Karpas-422 (cell line): ENCODE measurements around the gene GALNT10. TPM values are rescaled to one million over a fixed set of nuclear protein-coding genes. Genes with fewer than 3 reads are reported as not detected.

Source experiments
- DNase-seq: peaks from one replicate; pipeline ENCODE4 v3.0.0-alpha.2; 2015
- H2AFZ ChIP-seq: fragments of 200-600 bp; sonication (generic); 2 replicates; pipeline ENCODE4 v1.6.1; 2014; ENCODE audit warnings: antibody characterized with exemption, low read length, mixed read lengths
- H3K27ac ChIP-seq: fragments of 200-600 bp; sonication (generic); 2 replicates; pipeline ENCODE4 v1.5.1; 2014; ENCODE audit warnings: mild to moderate bottlenecking, low read length, moderate library complexity
- H3K27me3 ChIP-seq: fragments of 200-600 bp; sonication (generic); 2 replicates; pipeline ENCODE4 v1.6.1; 2014; ENCODE audit warnings: low read length, mixed read lengths
- H3K36me3 ChIP-seq: fragments of 200-600 bp; sonication (generic); 2 replicates; pipeline ENCODE4 v1.6.1; 2014; ENCODE audit warnings: low read length, mixed read lengths; ENCODE audit not compliant: insufficient read depth
- H3K4me1 ChIP-seq: fragments of 200-600 bp; sonication (generic); 2 replicates; pipeline ENCODE4 v1.6.1; 2014; ENCODE audit warnings: mild to moderate bottlenecking, low read length, mixed read lengths
- H3K4me2 ChIP-seq: fragments of 200-600 bp; sonication (generic); 2 replicates; pipeline ENCODE4 v1.6.1; 2014; ENCODE audit warnings: low read length, low read depth, mild to moderate bottlenecking; ENCODE audit not compliant: poor library complexity, severe bottlenecking
- H3K4me3 ChIP-seq: fragments of 200-600 bp; sonication (generic); 2 replicates; pipeline ENCODE4 v1.5.1; 2014; ENCODE audit warnings: mild to moderate bottlenecking, antibody characterized with exemption, low read length, mixed read lengths
- H3K79me2 ChIP-seq: fragments of 200-600 bp; sonication (generic); 2 replicates; pipeline ENCODE4 v1.6.1; 2014; ENCODE audit warnings: mild to moderate bottlenecking, low read length, mixed read lengths
- H3K9ac ChIP-seq: fragments of 200-600 bp; sonication (generic); 2 replicates; pipeline ENCODE4 v1.6.0; 2014; ENCODE audit warnings: low read length
- H3K9me2 ChIP-seq: fragments of 200-600 bp; sonication (generic), shearing (Covaris generic); replicated peaks from 2 replicates; pipeline ENCODE4 v1.6.0; 2014; ENCODE audit warnings: mild to moderate bottlenecking, low read length, moderate library complexity; ENCODE audit not compliant: insufficient read depth
- H3K9me3 ChIP-seq: fragments of 300-700, 200-600 bp; sonication (generic); 2 replicates; pipeline ENCODE4 v1.6.1; 2014; ENCODE audit warnings: low read length, mixed read lengths
- H4K20me1 ChIP-seq: fragments of 200-600 bp; sonication (generic); 2 replicates; pipeline ENCODE4 v1.6.1; 2014; ENCODE audit warnings: mild to moderate bottlenecking, antibody characterized with exemption, low read length, low read depth; ENCODE audit not compliant: insufficient read depth
- total RNA-seq: library from RNA; depleted of rRNA; stranded (reverse); fragments of >200 nt; shearing (Covaris generic); gene quantifications from 2 replicates; pipeline ENCODE4 v1.2.3, GENCODE V29; 2014; ENCODE audit warnings: low replicate concordance

GALNT10 gene
- total RNA-seq, 1 experiment from 2014 or later: 3.6 TPM

- Histone ChIP-seq H3K79me2 (no peaks in the 10 kb centered on the region), H3K4me3 (no peak overlapping the region), H3K27ac (no peak overlapping the region), H3K9ac (no peak overlapping the region), H2AFZ (no peak overlapping the region), H3K9me3 (no peaks in the 10 kb centered on the region), H3K36me3 (no peaks in the 10 kb centered on the region), H3K27me3 (no peaks in the 10 kb centered on the region), H3K4me1 (no peaks in the 10 kb centered on the region), H3K4me2 (no peak overlapping the region), H3K9me2 (no peaks in the 10 kb centered on the region), H4K20me1 (no peaks in the 10 kb centered on the region)
- no peak for DNase-seq
These were observed 140.7 kb downstream of the GALNT10 start for GRCh38 chr5:154331232-154331631.

GRCh38 chr5:154331924-154332323 is 141.4 kb downstream of the GALNT10 start:
- Histone ChIP-seq H3K79me2 (no peaks in the 10 kb centered on the region), H3K27me3 (no peaks in the 10 kb centered on the region), H3K9me3 (no peaks in the 10 kb centered on the region), H3K4me3 (no peak overlapping the region), H4K20me1 (no peaks in the 10 kb centered on the region), H3K27ac (no peak overlapping the region), H3K9ac (no peak overlapping the region), H3K9me2 (no peaks in the 10 kb centered on the region), H2AFZ (no peak overlapping the region), H3K36me3 (no peaks in the 10 kb centered on the region), H3K4me2 (no peak overlapping the region), H3K4me1 (no peaks in the 10 kb centered on the region)
- no peak for DNase-seq

- no peaks in the 10 kb centered on the region for H4K20me1 ChIP-seq
- no peak overlapping the region for H3K27ac ChIP-seq
- H3K36me3 ChIP-seq: no peaks in the 10 kb centered on the region
- H3K4me2 ChIP-seq: no peak overlapping the region
- no peak for DNase-seq
- H3K9me2 ChIP-seq: no peaks in the 10 kb centered on the region
- H3K9ac ChIP-seq: no peak overlapping the region
- H3K9me3 ChIP-seq: no peaks in the 10 kb centered on the region
- H3K4me3 ChIP-seq: no peak overlapping the region
- H3K27me3 ChIP-seq: no peaks in the 10 kb centered on the region
- H2AFZ ChIP-seq: no peak overlapping the region
- H3K79me2 ChIP-seq: no peaks in the 10 kb centered on the region
- no peaks in the 10 kb centered on the region for H3K4me1 ChIP-seq
These were observed 141.9 kb downstream of the GALNT10 start for GRCh38 chr5:154332451-154332850.

GRCh38 chr5:154333016-154333415 is 142.5 kb downstream of the GALNT10 start:
- Histone ChIP-seq H3K9me2 (no peaks in the 10 kb centered on the region), H3K36me3 (no peaks in the 10 kb centered on the region), H2AFZ (no peak overlapping the region), H3K79me2 (no peaks in the 10 kb centered on the region), H3K9me3 (no peaks in the 10 kb centered on the region), H3K4me1 (no peaks in the 10 kb centered on the region), H3K4me3 (no peak overlapping the region), H4K20me1 (no peaks in the 10 kb centered on the region), H3K27ac (no peak overlapping the region), H3K27me3 (no peaks in the 10 kb centered on the region), H3K4me2 (no peak overlapping the region), H3K9ac (no peak overlapping the region)
- no peak for DNase-seq

- Histone ChIP-seq H2AFZ (no peak overlapping the region), H3K4me2 (no peak overlapping the region), H3K79me2 (no peaks in the 10 kb centered on the region), H3K4me1 (no peaks in the 10 kb centered on the region), H3K4me3 (no peak overlapping the region), H3K36me3 (no peaks in the 10 kb centered on the region), H3K27ac (no peak overlapping the region), H3K9me3 (no peaks in the 10 kb centered on the region), H4K20me1 (no peaks in the 10 kb centered on the region), H3K9me2 (no peaks in the 10 kb centered on the region), H3K27me3 (no peaks in the 10 kb centered on the region), H3K9ac (no peak overlapping the region)
- DNase-seq: no peak
These were observed 144.0 kb downstream of the GALNT10 start for GRCh38 chr5:154334406-154335064.

- no peaks in the 10 kb centered on the region for H3K36me3 ChIP-seq
- H3K27me3 ChIP-seq: no peaks in the 10 kb centered on the region
- H3K9me3 ChIP-seq: no peaks in the 10 kb centered on the region
- no peaks in the 10 kb centered on the region for H3K79me2 ChIP-seq
- no peaks in the 10 kb centered on the region for H4K20me1 ChIP-seq
- no peak overlapping the region for H3K27ac ChIP-seq
- DNase-seq: no peak
- no peak overlapping the region for H3K9ac ChIP-seq
- H3K4me2 ChIP-seq: no peak overlapping the region
- H3K4me3 ChIP-seq: no peak overlapping the region
- no peaks in the 10 kb centered on the region for H3K4me1 ChIP-seq
- H3K9me2 ChIP-seq: no peaks in the 10 kb centered on the region
- H2AFZ ChIP-seq: no peak overlapping the region
These were observed 144.5 kb downstream of the GALNT10 start for GRCh38 chr5:154335065-154335448.

GRCh38 chr5:154341620-154342019 is 151.1 kb downstream of the GALNT10 start:
- no peak overlapping the region for H3K9ac ChIP-seq

GRCh38 chr5:154342211-154342610 is 151.7 kb downstream of the GALNT10 start:
- Histone ChIP-seq H3K4me1 (no peaks in the 10 kb centered on the region), H3K79me2 (no peaks in the 10 kb centered on the region), H3K9me3 (no peaks in the 10 kb centered on the region), H2AFZ (no peak overlapping the region), H3K4me2 (no peak overlapping the region), H4K20me1 (no peaks in the 10 kb centered on the region), H3K9me2 (no peaks in the 10 kb centered on the region), H3K36me3 (no peaks in the 10 kb centered on the region), H3K9ac (no peak overlapping the region), H3K4me3 (no peak overlapping the region), H3K27me3 (no peaks in the 10 kb centered on the region), H3K27ac (no peak overlapping the region)
- no peak for DNase-seq

More at GRCh38 chr5:154341620-154342019, 151.1 kb downstream of the GALNT10 start:
- Histone ChIP-seq H3K27me3 (no peaks in the 10 kb centered on the region), H3K4me1 (no peaks in the 10 kb centered on the region), H3K79me2 (no peaks in the 10 kb centered on the region), H3K27ac (no peak overlapping the region), H3K36me3 (no peaks in the 10 kb centered on the region), H3K9me3 (no peaks in the 10 kb centered on the region), H4K20me1 (no peaks in the 10 kb centered on the region), H3K4me3 (no peak overlapping the region), H3K9me2 (no peaks in the 10 kb centered on the region), H3K4me2 (no peak overlapping the region), H2AFZ (no peak overlapping the region)
- no peak for DNase-seq
